Measurements from ENCODE around the gene AKAP13. TPM values are rescaled to one million over a fixed set of nuclear protein-coding genes. Genes with fewer than 3 reads are reported as not detected.

AKAP13 gene
- total RNA-seq, 1 donor from 2014 or later = 145 TPM

DNA sequence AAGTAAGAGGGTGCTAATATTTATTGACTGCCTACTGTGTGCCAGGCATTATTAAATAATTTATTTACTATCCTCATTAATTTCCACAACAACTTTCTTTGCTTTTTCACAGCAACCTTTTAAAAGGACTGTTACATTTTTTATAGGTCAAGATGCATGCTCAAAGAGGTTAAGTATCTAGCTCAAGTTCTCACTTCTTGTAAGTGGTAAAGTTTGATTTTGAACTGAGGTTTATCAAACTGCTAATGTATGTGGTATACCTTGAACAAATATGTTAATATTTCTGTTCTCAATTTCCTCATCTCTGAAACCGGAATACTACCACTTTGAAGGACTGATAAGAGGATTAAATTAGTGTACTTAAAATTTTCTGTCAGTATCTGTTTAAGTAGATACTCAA is 183.3 kb downstream of the AKAP13 start:
- DNase-seq = no peak
- Mint-ChIP-seq H3K4me3 (ENCODE audit: unreplicated experiment) (no peak overlapping the region), H3K27ac (ENCODE audit: unreplicated experiment) (no peak overlapping the region), H3K4me1 (ENCODE audit: low read depth, unreplicated experiment) (peaks cover 5% of the 10 kb centered on the region), H3K36me3 (ENCODE audit: unreplicated experiment) (no peaks in the 10 kb centered on the region), H3K9me3 (ENCODE audit: unreplicated experiment) (no peaks in the 10 kb centered on the region), H3K27me3 (ENCODE audit: unreplicated experiment) (no peaks in the 10 kb centered on the region)
- TF ChIP-seq, protein P1, sequence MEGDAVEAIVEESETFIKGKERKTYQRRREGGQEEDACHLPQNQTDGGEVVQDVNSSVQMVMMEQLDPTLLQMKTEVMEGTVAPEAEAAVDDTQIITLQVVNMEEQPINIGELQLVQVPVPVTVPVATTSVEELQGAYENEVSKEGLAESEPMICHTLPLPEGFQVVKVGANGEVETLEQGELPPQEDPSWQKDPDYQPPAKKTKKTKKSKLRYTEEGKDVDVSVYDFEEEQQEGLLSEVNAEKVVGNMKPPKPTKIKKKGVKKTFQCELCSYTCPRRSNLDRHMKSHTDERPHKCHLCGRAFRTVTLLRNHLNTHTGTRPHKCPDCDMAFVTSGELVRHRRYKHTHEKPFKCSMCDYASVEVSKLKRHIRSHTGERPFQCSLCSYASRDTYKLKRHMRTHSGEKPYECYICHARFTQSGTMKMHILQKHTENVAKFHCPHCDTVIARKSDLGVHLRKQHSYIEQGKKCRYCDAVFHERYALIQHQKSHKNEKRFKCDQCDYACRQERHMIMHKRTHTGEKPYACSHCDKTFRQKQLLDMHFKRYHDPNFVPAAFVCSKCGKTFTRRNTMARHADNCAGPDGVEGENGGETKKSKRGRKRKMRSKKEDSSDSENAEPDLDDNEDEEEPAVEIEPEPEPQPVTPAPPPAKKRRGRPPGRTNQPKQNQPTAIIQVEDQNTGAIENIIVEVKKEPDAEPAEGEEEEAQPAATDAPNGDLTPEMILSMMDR (IDR thresholded peaks at IDR 0.05; ENCODE audit: partially characterized antibody, unreplicated experiment) = no peak

GRCh38 chr15:85564686-85565085 is 184.3 kb downstream of the AKAP13 start:
- peaks cover 2% of the 10 kb centered on the region for H3K9me3 Mint-ChIP-seq (ENCODE audit: unreplicated experiment)
- no peaks in the 10 kb centered on the region for H3K27me3 Mint-ChIP-seq (ENCODE audit: unreplicated experiment)
- no peak overlapping the region for H3K4me3 Mint-ChIP-seq (ENCODE audit: unreplicated experiment)
- H3K27ac Mint-ChIP-seq (ENCODE audit: unreplicated experiment) = no peak overlapping the region
- no peak for DNase-seq
- peaks cover 5% of the 10 kb centered on the region for H3K4me1 Mint-ChIP-seq (ENCODE audit: low read depth, unreplicated experiment)
- TF ChIP-seq, protein P1 (IDR thresholded peaks at IDR 0.05; ENCODE audit: partially characterized antibody, unreplicated experiment) = no peak
- H3K36me3 Mint-ChIP-seq (ENCODE audit: unreplicated experiment) = no peaks in the 10 kb centered on the region

- H3K4me1 Mint-ChIP-seq (ENCODE audit: low read depth, unreplicated experiment) = peaks cover 5% of the 10 kb centered on the region
- TF ChIP-seq, protein P1 (IDR thresholded peaks at IDR 0.05; ENCODE audit: partially characterized antibody, unreplicated experiment) = no peak
- no peaks in the 10 kb centered on the region for H3K27me3 Mint-ChIP-seq (ENCODE audit: unreplicated experiment)
- no peak overlapping the region for H3K27ac Mint-ChIP-seq (ENCODE audit: unreplicated experiment)
- H3K36me3 Mint-ChIP-seq (ENCODE audit: unreplicated experiment) = no peaks in the 10 kb centered on the region
- no peak overlapping the region for H3K4me3 Mint-ChIP-seq (ENCODE audit: unreplicated experiment)
- H3K9me3 Mint-ChIP-seq (ENCODE audit: unreplicated experiment) = peaks cover 4% of the 10 kb centered on the region
- DNase-seq = no peak
Measured at GRCh38 chr15:85568261-85568808, 187.9 kb downstream of the AKAP13 start.

DNA sequence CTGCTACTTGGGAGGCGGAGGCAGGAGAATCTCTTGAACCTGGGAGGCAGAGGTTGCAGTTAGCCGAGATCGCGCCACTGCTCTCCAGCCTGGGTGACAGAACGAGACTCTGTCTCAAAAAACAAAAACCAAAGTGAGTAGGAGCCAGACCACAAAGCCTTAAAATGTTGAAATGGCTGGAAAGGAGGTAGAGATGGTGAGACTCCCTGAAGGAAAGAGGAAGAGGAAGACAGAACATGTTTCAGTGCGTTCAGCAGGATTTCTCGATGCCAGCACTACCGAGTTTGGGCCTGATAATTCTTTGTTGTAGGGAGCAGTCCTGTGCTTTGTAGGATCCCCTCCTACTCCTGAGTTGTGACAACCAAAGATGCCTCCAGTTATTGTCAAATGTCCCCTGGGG is 189.9 kb downstream of the AKAP13 start:
- no peaks in the 10 kb centered on the region for H3K4me1 Mint-ChIP-seq (ENCODE audit: low read depth, unreplicated experiment)
- H3K36me3 Mint-ChIP-seq (ENCODE audit: unreplicated experiment) = no peaks in the 10 kb centered on the region
- H3K4me3 Mint-ChIP-seq (ENCODE audit: unreplicated experiment) = no peak overlapping the region
- TF ChIP-seq, protein P1 (IDR thresholded peaks at IDR 0.05; ENCODE audit: partially characterized antibody, unreplicated experiment) = no peak
- DNase-seq = no peak
- H3K9me3 Mint-ChIP-seq (ENCODE audit: unreplicated experiment) = peaks cover 4% of the 10 kb centered on the region
- no peaks in the 10 kb centered on the region for H3K27me3 Mint-ChIP-seq (ENCODE audit: unreplicated experiment)
- H3K27ac Mint-ChIP-seq (ENCODE audit: unreplicated experiment) = no peak overlapping the region

GRCh38 chr15:85571780-85572179 is 191.4 kb downstream of the AKAP13 start:
- no peak for DNase-seq
- Mint-ChIP-seq H3K36me3 (ENCODE audit: unreplicated experiment) (no peaks in the 10 kb centered on the region), H3K27ac (ENCODE audit: unreplicated experiment) (no peak overlapping the region), H3K27me3 (ENCODE audit: unreplicated experiment) (no peaks in the 10 kb centered on the region), H3K4me1 (ENCODE audit: low read depth, unreplicated experiment) (no peaks in the 10 kb centered on the region), H3K9me3 (ENCODE audit: unreplicated experiment) (peaks cover 4% of the 10 kb centered on the region), H3K4me3 (ENCODE audit: unreplicated experiment) (no peak overlapping the region)
- TF ChIP-seq, protein P1 (IDR thresholded peaks at IDR 0.05; ENCODE audit: partially characterized antibody, unreplicated experiment) = no peak
